ENCODE results near the gene PARVB. TPM values are rescaled to one million over a fixed set of nuclear protein-coding genes. Genes with fewer than 3 reads are reported as not detected.
A peak's percentile ranks its signal among the peaks of the same experiment; 100 is the strongest.

Gene PARVB
- total RNA-seq, 4 donors from 2014 or later, result 27.7 to 88.5 (median 41.7) TPM

- TF ChIP-seq POLR2A (IDR thresholded peaks at IDR 0.05), result no peak
- TF ChIP-seq CTCF (IDR thresholded peaks at IDR 0.05), result no peak
- H3K27ac ChIP-seq, result no peak overlapping the region
- no peaks in the 10 kb centered on the region for H3K36me3 ChIP-seq
- H3K4me1 ChIP-seq, result no peaks in the 10 kb centered on the region
- intact Hi-C loops (cut with DNase I; ENCODE audit: low total_unique reads), result no loop called here
- no peaks in the 10 kb centered on the region for H3K9me3 ChIP-seq
- H3K27me3 ChIP-seq, result no peaks in the 10 kb centered on the region
- H3K4me3 ChIP-seq, result no peak overlapping the region
- DNase-seq, result no peak
Measured at GRCh38 chr22:44046485-44047141, 22.5 kb downstream of the PARVB start.

- no peak for DNase-seq
- Histone ChIP-seq H3K9me3 (no peaks in the 10 kb centered on the region), H3K4me1 (no peaks in the 10 kb centered on the region), H3K27me3 (no peaks in the 10 kb centered on the region), H3K27ac (no peak overlapping the region), H3K36me3 (no peaks in the 10 kb centered on the region), H3K4me3 (no peak overlapping the region)
- intact Hi-C loops (cut with DNase I; ENCODE audit: low total_unique reads), result no loop called here
- TF ChIP-seq CTCF (IDR thresholded peaks at IDR 0.05) (no peak), POLR2A (IDR thresholded peaks at IDR 0.05) (no peak)
Measured at GRCh38 chr22:44047891-44048301, 23.8 kb downstream of the PARVB start.

GRCh38 chr22:44049486-44050231 is 25.6 kb downstream of the PARVB start:
- intact Hi-C loops (cut with DNase I; ENCODE audit: low total_unique reads), result no loop called here
- no peak overlapping the region for H3K4me3 ChIP-seq
- no peaks in the 10 kb centered on the region for H3K27me3 ChIP-seq
- peak in 1 of 2 donors; percentile 48 for DNase-seq
- TF ChIP-seq CTCF (IDR thresholded peaks at IDR 0.05) (no peak), POLR2A (IDR thresholded peaks at IDR 0.05) (no peak)
- H3K9me3 ChIP-seq, result no peaks in the 10 kb centered on the region
- no peak overlapping the region for H3K27ac ChIP-seq
- H3K36me3 ChIP-seq, result no peaks in the 10 kb centered on the region
- no peaks in the 10 kb centered on the region for H3K4me1 ChIP-seq

- intact Hi-C loops (cut with DNase I; ENCODE audit: low total_unique reads), result no loop called here
- no peak overlapping the region for H3K27ac ChIP-seq
- H3K9me3 ChIP-seq, result no peaks in the 10 kb centered on the region
- H3K4me3 ChIP-seq, result no peak overlapping the region
- no peak for TF ChIP-seq CTCF (IDR thresholded peaks at IDR 0.05)
- no peak for TF ChIP-seq POLR2A (IDR thresholded peaks at IDR 0.05)
- no peak for DNase-seq
- no peaks in the 10 kb centered on the region for H3K27me3 ChIP-seq
- H3K36me3 ChIP-seq, result no peaks in the 10 kb centered on the region
- H3K4me1 ChIP-seq, result no peaks in the 10 kb centered on the region
Measured at GRCh38 chr22:44050766-44051355, 26.8 kb downstream of the PARVB start.

- TF ChIP-seq CTCF (IDR thresholded peaks at IDR 0.05) (no peak), POLR2A (IDR thresholded peaks at IDR 0.05) (no peak)
- Histone ChIP-seq H3K36me3 (no peaks in the 10 kb centered on the region), H3K27me3 (no peaks in the 10 kb centered on the region), H3K27ac (no peak overlapping the region), H3K4me3 (no peak overlapping the region), H3K9me3 (no peaks in the 10 kb centered on the region), H3K4me1 (no peaks in the 10 kb centered on the region)
- no peak for DNase-seq
- intact Hi-C loops (cut with DNase I; ENCODE audit: low total_unique reads), result no loop called here
Measured at GRCh38 chr22:44051358-44051757, 27.3 kb downstream of the PARVB start.

Measured in uterus (tissue), 4 donors.